Posterior cingulate gyrus (tissue), 11 donors: ENCODE results near the gene TPSB2.
"Not testable (repeated sequence)": the region's sequence is repeated elsewhere in the genome, so short reads cannot be mapped to it uniquely, and the experiment has no call there.

ENCODE experiments used
- DNase-seq, 10 donors: peaks; one replicate each; pipeline versions ENCODE4 v3.0.0 to v3.0.0-alpha.2; 2020 to 2021; ENCODE audit warnings: mixed read lengths in 3 of 10
- intact Hi-C: fragments of 100-400 bp; cut with DNase I; formaldehyde crosslinking; loops from one replicate; pipeline ENCODE4 v1.15.1; 2023

The TPSB2 gene

GRCh38 chr16:1262210-1262845, 32.3 kb upstream of the TPSB2 start:
- intact Hi-C loops, result no loop called here
- DNase-seq, result no peak

GRCh38 chr16:1261131-1261892, 31.3 kb upstream of the TPSB2 start:
- intact Hi-C loops, result no loop called here
- DNase-seq, result no peak

- DNase-seq, result peak in 1 of 10 donors; percentile 79
- intact Hi-C loops, result no loop called here
Measured at GRCh38 chr16:1260101-1260680, 30.2 kb upstream of the TPSB2 start.

GRCh38 chr16:1259760-1260068, 29.7 kb upstream of the TPSB2 start:
- intact Hi-C loops, result no loop called here

GRCh38 chr16:1258906-1259759, 29.1 kb upstream of the TPSB2 start:
- intact Hi-C loops, result no loop called here
- peak in 2 of 10 donors; percentile 66 to 72 for DNase-seq

More at GRCh38 chr16:1259760-1260068, 29.7 kb upstream of the TPSB2 start:
- peak in 1 of 10 donors; percentile 59 for DNase-seq

GRCh38 chr16:1258225-1258600, 28.2 kb upstream of the TPSB2 start:
- intact Hi-C loops, result no loop called here
- DNase-seq, result peak in 2 of 10 donors; percentile 62 to 64

- peak in 2 of 10 donors; percentile 64 to 74 for DNase-seq
- intact Hi-C loops, result no loop called here
Measured at GRCh38 chr16:1257561-1258224, 27.7 kb upstream of the TPSB2 start.

- intact Hi-C loops, result no loop called here
- peak in 3 of 10 donors; percentile 53 to 82 (median 77) for DNase-seq
Measured at GRCh38 chr16:1256874-1257322, 26.9 kb upstream of the TPSB2 start.

- intact Hi-C loops, result not testable (repeated sequence)
- DNase-seq, result peak in 2 of 10 donors; percentile 62 to 75
Measured at GRCh38 chr16:1256296-1256873, 26.4 kb upstream of the TPSB2 start.

GRCh38 chr16:1255276-1256122, 25.5 kb upstream of the TPSB2 start, which contains the start of gene TPSD1:
Gene TPSD1, plus strand, starts transcription at chr16:1256069. Its CDS starts 212 bp downstream, at chr16:1256281.
- DNase-seq, result peak in 2 of 10 donors; percentile 59 to 63
- intact Hi-C loops, result not testable (repeated sequence)

- peak in 2 of 10 donors; percentile 55 to 60 for DNase-seq
Measured at GRCh38 chr16:1254821-1255220, 24.8 kb upstream of the TPSB2 start.

GRCh38 chr16:1253701-1254364, 23.8 kb upstream of the TPSB2 start:
- intact Hi-C loops, DNase-seq: not testable (repeated sequence)

More at GRCh38 chr16:1254821-1255220, 24.8 kb upstream of the TPSB2 start:
- intact Hi-C loops, result not testable (repeated sequence)

- intact Hi-C loops, result not testable (repeated sequence)
- peak in 2 of 10 donors; percentile 18 to 67 for DNase-seq
Measured at GRCh38 chr16:1249031-1249755, 19.2 kb upstream of the TPSB2 start.

- intact Hi-C loops, result not testable (repeated sequence)
- DNase-seq, result peak in 2 of 10 donors; percentile 5 to 21
Measured at GRCh38 chr16:1247903-1248537, 18.0 kb upstream of the TPSB2 start.

GRCh38 chr16:1245452-1246020, 15.6 kb upstream of the TPSB2 start:
- peak in 3 of 10 donors; percentile 58 to 72 (median 61) for DNase-seq
- intact Hi-C loops, result no loop called here

- peak in 3 of 10 donors; percentile 62 to 82 (median 70) for DNase-seq
Measured at GRCh38 chr16:1244881-1245280, 14.9 kb upstream of the TPSB2 start.

More at GRCh38 chr16:1244881-1245280, 14.9 kb upstream of the TPSB2 start:
- intact Hi-C loops, result no loop called here
